ENCODE data around the gene GATAD2A. TPM values are rescaled to one million over a fixed set of nuclear protein-coding genes. Genes with fewer than 3 reads are reported as not detected.
A peak's percentile ranks its signal among the peaks of the same experiment; 100 is the strongest.

The GATAD2A gene
- total and polyA plus RNA-seq, 9 of the 15 experiments (the other 6 are each of a cell fraction or from before 2014, with no cell fraction given) = 2.4 to 226 (median 44.2) TPM

GRCh38 chr19:19403373-19403901, 2.0 kb upstream of the GATAD2A start:
- DNase-seq (ENCODE audit: extremely low read depth in 1 of 4, low spot score in 3 of 4) (peak in 3 of 4 experiments; percentile 32 to 71 (median 64)), ATAC-seq (peak; percentile 35), FAIRE-seq (peak; percentile 40)
- Histone ChIP-seq H3K27ac (ENCODE audit: extremely low read depth, low read depth, low read length) (peak overlapping the region; percentile 75), H3K27me3 (ENCODE audit: control insufficient read depth in 2 of 2, insufficient read depth in 2 of 2, low read length in 2 of 2) (no peaks in the 10 kb centered on the region), H3K9me1 (ENCODE audit: control insufficient read depth, insufficient read depth, low read length) (peaks cover 3% of the 10 kb centered on the region), H3K79me2 (ENCODE audit: control insufficient read depth, insufficient read depth, low read length) (peaks cover 88% of the 10 kb centered on the region), H4K20me1 (replicated peaks; ENCODE audit: control insufficient read depth, insufficient read depth, low read length) (peaks cover 20% of the 10 kb centered on the region), H2AFZ (ENCODE audit: low read depth, low read length) (no peak overlapping the region), H3K4me3 (no peak overlapping the region), H3K4me2 (ENCODE audit: insufficient read depth, low read length) (peak overlapping the region; percentile 47; the same call in 1 of the 2 replicates), H3K9me3 (replicated peaks; ENCODE audit: control insufficient read depth, insufficient read depth, low read depth, low read length) (no peaks in the 10 kb centered on the region), H3K4me1 (replicated peaks in 1 of 2; ENCODE audit: control insufficient read depth in 2 of 2, insufficient read depth in 2 of 2, low read length in 2 of 2) (peaks cover 36 to 44% of the 10 kb centered on the region in 2 experiments), H3K36me3 (ENCODE audit: control insufficient read depth, insufficient read depth, low read length) (peaks cover 21% of the 10 kb centered on the region; the same call in 2 of the 3 replicates), H3K9ac (ENCODE audit: insufficient read depth in 1 of 2, low read depth in 2 of 2, low read length in 2 of 2) (peak overlapping the region; percentile 45 to 56; a peak in 3 of 4 replicates)
- CTCF ChIA-PET (ENCODE audit: low intra/inter-chr PET ratio) = no interaction called here
- intact Hi-C loops (cut with micrococcal nuclease) (loop anchor here (1.0 kb wide), 1 partner anchor 11 kb away; no protein-coding TSS in a partner anchor), in situ Hi-C loops (cut with MboI) (no loop called here)
- POLR2A ChIA-PET = interaction anchor here (0.8 to 1.6 kb wide), 7 partner anchors 8 to 1621 kb away, joined by 3 to 9 read pairs (median 3); no protein-coding TSS in a partner anchor
- BruUV-seq (replicated peaks) = no TSS peak
- WGBS (ENCODE audit: insufficient coverage, low coverage, missing lambda C conversion rate) = 29% methylated on average over 5 of the region's 5 CpGs
- 0 out of 2 replicates have a peak, but pooled peaks have one; percentile 30 for TF ChIP-seq ATF7 (IDR thresholded peaks at IDR 0.05)
- no peak for TF ChIP-seq ETV1 (tag; conservative IDR thresholded peaks at IDR 0.05; ENCODE audit: low read depth)
- TF ChIP-seq, protein P1, sequence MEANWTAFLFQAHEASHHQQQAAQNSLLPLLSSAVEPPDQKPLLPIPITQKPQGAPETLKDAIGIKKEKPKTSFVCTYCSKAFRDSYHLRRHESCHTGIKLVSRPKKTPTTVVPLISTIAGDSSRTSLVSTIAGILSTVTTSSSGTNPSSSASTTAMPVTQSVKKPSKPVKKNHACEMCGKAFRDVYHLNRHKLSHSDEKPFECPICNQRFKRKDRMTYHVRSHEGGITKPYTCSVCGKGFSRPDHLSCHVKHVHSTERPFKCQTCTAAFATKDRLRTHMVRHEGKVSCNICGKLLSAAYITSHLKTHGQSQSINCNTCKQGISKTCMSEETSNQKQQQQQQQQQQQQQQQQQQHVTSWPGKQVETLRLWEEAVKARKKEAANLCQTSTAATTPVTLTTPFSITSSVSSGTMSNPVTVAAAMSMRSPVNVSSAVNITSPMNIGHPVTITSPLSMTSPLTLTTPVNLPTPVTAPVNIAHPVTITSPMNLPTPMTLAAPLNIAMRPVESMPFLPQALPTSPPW (CRISPR knock-in tag; IDR thresholded peaks at IDR 0.05) = 0 out of 2 replicates have a peak, but pooled peaks have one; percentile 31
- peak; percentile 54 for TF ChIP-seq FOS (IDR thresholded peaks at IDR 0.05; ENCODE audit: extremely low read depth, insufficient read length)
- peak; percentile 53; the same call in 1 of the 2 replicates for TF ChIP-seq SMAD4 (CRISPR knock-in tag; conservative IDR thresholded peaks at IDR 0.05)
- TF ChIP-seq CEBPB (tag; IDR thresholded peaks at IDR 0.05) = peak; percentile 64
- no peak for TF ChIP-seq PHF20 (IDR thresholded peaks at IDR 0.05; ENCODE audit: partially characterized antibody)
- peak; percentile 65 for TF ChIP-seq SMARCA4 (IDR thresholded peaks at IDR 0.05)
- peak; percentile 77 for TF ChIP-seq ZEB2 (IDR thresholded peaks at IDR 0.05)
- TF ChIP-seq DPF2 (IDR thresholded peaks at IDR 0.05) = peak; percentile 79; the same call in 1 of the 2 replicates
- peak; percentile 28; the same call in 1 of the 2 replicates for TF ChIP-seq NFIC (IDR thresholded peaks at IDR 0.05)
- no peak for TF ChIP-seq ARID2 (IDR thresholded peaks at IDR 0.05)
- TF ChIP-seq MNT (conservative IDR thresholded peaks at IDR 0.05) = 0 out of 4 replicates have a peak, but pooled peaks of 1 of the 2 experiments have one; percentile 42
- TF ChIP-seq ATF3 (IDR thresholded peaks at IDR 0.05) = peak; percentile 87
- TF ChIP-seq ATF3 (CRISPR knock-in tag; conservative IDR thresholded peaks at IDR 0.05) = no peak
- TF ChIP-seq LCOR (CRISPR knock-in tag; IDR thresholded peaks at IDR 0.05) = 0 out of 2 replicates have a peak, but pooled peaks have one; percentile 20
- TF ChIP-seq, protein P2, sequence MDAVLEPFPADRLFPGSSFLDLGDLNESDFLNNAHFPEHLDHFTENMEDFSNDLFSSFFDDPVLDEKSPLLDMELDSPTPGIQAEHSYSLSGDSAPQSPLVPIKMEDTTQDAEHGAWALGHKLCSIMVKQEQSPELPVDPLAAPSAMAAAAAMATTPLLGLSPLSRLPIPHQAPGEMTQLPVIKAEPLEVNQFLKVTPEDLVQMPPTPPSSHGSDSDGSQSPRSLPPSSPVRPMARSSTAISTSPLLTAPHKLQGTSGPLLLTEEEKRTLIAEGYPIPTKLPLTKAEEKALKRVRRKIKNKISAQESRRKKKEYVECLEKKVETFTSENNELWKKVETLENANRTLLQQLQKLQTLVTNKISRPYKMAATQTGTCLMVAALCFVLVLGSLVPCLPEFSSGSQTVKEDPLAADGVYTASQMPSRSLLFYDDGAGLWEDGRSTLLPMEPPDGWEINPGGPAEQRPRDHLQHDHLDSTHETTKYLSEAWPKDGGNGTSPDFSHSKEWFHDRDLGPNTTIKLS (IDR thresholded peaks at IDR 0.05; ENCODE audit: borderline replicate concordance, low read depth) = 0 out of 2 replicates have a peak, but pooled peaks have one; percentile 15
- peak; percentile 94 for TF ChIP-seq FOSL1 (tag; conservative IDR thresholded peaks at IDR 0.05)
